ENCODE data around the gene SNX27.

DNA sequence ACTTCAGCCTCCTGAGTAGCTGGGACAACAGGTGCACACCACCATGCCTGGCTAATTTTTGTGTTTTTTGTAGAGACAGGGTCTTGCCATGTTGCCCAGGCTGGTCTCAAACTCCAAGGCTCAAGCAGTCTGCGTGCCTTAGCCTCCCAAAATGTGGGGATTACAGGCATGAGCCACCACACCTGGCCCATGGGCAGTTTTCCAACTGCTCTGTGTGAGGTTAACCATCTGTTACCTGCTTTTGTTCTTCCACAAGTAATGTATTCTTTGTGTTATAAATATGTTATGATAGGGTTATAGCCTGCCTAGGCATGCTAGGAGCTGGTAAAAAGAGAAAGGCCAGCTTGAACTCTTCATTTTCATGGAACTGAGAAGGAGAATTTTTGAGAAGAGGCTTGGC is 41.0 kb upstream of the SNX27 start:
- TF ChIP-seq ZNF843 (tag by site-specific recombination; IDR thresholded peaks at IDR 0.05): no peak
- TF ChIP-seq, protein P1, sequence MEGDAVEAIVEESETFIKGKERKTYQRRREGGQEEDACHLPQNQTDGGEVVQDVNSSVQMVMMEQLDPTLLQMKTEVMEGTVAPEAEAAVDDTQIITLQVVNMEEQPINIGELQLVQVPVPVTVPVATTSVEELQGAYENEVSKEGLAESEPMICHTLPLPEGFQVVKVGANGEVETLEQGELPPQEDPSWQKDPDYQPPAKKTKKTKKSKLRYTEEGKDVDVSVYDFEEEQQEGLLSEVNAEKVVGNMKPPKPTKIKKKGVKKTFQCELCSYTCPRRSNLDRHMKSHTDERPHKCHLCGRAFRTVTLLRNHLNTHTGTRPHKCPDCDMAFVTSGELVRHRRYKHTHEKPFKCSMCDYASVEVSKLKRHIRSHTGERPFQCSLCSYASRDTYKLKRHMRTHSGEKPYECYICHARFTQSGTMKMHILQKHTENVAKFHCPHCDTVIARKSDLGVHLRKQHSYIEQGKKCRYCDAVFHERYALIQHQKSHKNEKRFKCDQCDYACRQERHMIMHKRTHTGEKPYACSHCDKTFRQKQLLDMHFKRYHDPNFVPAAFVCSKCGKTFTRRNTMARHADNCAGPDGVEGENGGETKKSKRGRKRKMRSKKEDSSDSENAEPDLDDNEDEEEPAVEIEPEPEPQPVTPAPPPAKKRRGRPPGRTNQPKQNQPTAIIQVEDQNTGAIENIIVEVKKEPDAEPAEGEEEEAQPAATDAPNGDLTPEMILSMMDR (tag by site-specific recombination; IDR thresholded peaks at IDR 0.05): no peak
